Measurements from ENCODE around the gene RAB11FIP2. TPM values are rescaled to one million over a fixed set of nuclear protein-coding genes. Genes with fewer than 3 reads are reported as not detected.
A peak's percentile ranks its signal among the peaks of the same experiment; 100 is the strongest.

Gene RAB11FIP2
- total RNA-seq, 1 donor = 28.5 TPM

DNA sequence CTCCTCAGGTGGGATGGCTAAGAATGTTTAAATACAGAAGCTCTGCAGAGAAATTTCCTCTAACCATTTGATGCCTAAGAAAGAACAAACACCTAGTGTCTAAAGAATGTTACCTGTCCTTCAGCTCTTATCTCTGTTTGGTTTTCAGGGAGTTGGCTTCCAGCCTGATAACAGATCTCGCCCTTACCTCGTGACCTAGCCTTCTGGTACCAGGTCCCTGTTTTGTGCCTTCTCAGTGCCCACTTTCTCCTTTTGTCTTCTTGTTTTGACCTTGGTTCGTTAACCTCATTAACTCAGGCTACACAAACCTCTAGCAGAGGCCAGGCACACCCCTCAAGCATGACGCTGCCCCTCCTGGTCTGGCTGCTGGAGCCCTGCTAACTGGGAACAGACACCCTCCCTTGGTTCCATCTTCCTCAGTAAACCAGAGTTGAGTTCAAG, 16.1 kb upstream of the RAB11FIP2 start:
- TF ChIP-seq, protein P1, sequence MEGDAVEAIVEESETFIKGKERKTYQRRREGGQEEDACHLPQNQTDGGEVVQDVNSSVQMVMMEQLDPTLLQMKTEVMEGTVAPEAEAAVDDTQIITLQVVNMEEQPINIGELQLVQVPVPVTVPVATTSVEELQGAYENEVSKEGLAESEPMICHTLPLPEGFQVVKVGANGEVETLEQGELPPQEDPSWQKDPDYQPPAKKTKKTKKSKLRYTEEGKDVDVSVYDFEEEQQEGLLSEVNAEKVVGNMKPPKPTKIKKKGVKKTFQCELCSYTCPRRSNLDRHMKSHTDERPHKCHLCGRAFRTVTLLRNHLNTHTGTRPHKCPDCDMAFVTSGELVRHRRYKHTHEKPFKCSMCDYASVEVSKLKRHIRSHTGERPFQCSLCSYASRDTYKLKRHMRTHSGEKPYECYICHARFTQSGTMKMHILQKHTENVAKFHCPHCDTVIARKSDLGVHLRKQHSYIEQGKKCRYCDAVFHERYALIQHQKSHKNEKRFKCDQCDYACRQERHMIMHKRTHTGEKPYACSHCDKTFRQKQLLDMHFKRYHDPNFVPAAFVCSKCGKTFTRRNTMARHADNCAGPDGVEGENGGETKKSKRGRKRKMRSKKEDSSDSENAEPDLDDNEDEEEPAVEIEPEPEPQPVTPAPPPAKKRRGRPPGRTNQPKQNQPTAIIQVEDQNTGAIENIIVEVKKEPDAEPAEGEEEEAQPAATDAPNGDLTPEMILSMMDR (IDR thresholded peaks at IDR 0.05; ENCODE audit: insufficient read depth, low read depth, low read length) = no peak
- no peak overlapping the region for H3K4me3 ChIP-seq (ENCODE audit: low read depth, low read length)
- DNase-seq (ENCODE audit: low read depth) = no peak

DNA sequence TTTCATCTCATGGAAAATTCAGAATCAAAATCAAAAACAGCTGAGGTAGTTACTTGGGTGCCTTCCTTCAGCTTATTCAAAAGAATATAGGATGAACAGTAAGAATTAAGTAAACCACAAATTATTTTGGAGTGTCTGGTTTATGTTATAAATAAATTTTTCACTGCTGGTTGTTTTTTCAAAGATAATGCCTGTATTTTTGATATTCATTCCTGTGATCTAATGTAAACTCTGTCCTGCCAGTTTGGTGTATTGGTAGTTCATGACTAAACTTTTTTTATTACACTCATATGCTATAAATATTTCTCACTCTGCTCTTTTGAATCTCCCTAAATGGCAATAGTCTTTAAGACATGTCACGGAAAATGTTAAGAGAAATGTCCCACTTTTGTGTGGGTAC, 11.6 kb upstream of the RAB11FIP2 start:
- DNase-seq (ENCODE audit: low read depth) = no peak
- TF ChIP-seq, protein P1 (IDR thresholded peaks at IDR 0.05; ENCODE audit: insufficient read depth, low read depth, low read length) = no peak
- H3K4me3 ChIP-seq (ENCODE audit: low read depth, low read length) = no peak overlapping the region

DNA sequence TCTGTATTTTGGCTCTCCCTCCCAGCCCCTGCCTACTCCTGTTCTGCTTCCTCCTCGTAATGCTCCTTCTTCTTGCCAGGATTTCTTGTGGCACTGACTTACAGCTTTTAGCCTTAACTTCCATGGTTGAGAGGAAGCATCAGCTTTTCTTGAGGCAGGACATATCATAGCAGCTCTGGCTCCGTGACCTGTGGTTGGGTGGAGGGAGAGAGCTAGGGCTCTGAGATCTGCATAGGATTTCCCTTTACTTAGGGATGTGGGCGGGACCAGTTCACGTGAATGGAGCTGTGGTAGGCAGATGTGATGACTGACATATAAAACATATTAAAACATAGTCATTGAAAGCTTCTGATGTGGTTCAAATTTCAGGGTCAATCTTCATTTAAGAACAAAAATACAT, 10.6 kb upstream of the RAB11FIP2 start:
- TF ChIP-seq, protein P1 (IDR thresholded peaks at IDR 0.05; ENCODE audit: insufficient read depth, low read depth, low read length) = no peak
- DNase-seq (ENCODE audit: low read depth) = no peak
- no peak overlapping the region for H3K4me3 ChIP-seq (ENCODE audit: low read depth, low read length)

DNA sequence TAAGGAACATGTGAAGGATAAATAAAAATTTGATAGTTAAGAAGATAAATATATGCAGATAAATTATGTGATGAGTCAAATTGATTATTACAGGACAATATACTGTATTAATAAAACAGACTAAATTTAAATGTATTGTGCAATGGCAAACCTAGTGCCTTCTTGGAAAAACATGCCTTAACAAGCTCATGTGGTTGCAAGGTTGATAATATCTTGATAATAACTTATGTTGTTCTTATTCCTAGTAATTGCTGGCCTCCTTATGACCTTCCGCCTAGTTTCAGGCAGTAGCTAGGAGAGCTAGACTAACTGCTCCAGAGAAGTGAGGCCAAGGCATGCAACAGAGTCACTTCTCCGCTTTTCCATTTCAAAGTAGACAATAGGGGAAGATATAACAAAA, 7.6 kb upstream of the RAB11FIP2 start:
- no peak for DNase-seq (ENCODE audit: low read depth)
- no peak overlapping the region for H3K4me3 ChIP-seq (ENCODE audit: low read depth, low read length)
- TF ChIP-seq, protein P1 (IDR thresholded peaks at IDR 0.05; ENCODE audit: insufficient read depth, low read depth, low read length) = no peak

DNA sequence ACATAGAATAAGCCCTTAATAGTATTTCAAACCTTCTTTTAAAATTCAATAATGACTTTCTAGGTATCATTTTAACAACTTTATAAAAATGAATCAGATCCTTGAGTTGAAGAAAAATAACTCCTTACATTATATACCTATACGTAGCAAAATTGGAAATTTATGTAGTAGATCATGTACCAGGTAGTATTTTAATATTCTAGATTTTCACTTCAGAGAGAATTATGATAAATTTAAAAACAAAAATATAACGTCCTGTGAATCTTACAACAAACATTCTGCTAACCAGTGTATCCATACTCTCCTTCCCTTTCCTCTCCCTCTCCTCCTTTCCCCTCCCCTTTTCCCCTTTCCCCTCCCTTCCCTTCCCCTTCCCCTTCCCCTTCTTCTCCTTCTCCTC, 6.1 kb upstream of the RAB11FIP2 start:
- TF ChIP-seq, protein P1 (IDR thresholded peaks at IDR 0.05; ENCODE audit: insufficient read depth, low read depth, low read length) = no peak
- H3K4me3 ChIP-seq (ENCODE audit: low read depth, low read length) = no peak overlapping the region
- no peak for DNase-seq (ENCODE audit: low read depth)

DNA sequence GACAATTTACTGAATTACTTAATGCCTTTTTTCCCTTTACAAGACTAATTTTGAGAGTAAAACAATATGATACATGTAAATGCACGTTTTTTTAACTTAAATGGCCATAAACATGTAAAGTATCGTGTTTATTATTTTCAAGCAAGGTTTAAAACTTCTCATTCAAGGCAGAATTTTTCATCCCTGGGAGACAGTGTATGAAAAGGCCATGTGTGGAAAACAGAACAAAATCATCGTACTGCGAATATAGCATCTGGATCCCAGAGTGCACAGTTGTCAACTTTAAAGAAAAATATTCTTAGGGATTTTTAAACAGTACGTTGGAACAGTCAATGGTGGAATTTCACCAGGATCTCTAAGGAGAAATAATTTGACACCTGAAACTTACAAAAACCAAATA, 1.1 kb upstream of the RAB11FIP2 start:
- no peak overlapping the region for H3K4me3 ChIP-seq (ENCODE audit: low read depth, low read length)
- TF ChIP-seq, protein P1 (IDR thresholded peaks at IDR 0.05; ENCODE audit: insufficient read depth, low read depth, low read length) = no peak
- no peak for DNase-seq (ENCODE audit: low read depth)

DNA sequence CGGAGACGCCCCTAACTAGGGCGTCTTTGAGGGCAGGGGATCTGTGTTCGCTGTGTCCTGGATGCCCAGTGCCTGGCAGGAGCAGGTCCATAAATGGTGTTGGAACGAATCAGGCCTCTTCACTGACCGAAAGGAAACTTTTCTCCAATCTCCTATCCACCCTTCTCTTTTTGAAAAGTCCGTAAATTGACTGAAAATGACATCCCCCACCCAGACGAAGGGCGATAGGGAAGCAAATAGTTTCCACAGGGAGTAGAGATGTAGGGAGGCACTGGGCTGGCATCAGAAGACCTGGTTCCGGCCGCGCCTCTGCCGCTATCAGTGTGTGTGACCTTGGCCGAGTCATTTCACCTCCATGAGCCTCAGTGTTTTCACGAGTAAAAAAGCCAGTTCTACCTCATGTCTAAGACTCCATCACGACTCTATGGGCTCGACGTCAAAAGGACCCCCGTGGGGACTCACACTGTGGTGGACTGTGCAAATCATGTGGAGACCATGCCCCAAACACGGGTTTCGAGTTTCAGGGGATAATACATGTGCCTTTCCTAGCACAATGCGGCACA, 497 bp upstream of the RAB11FIP2 start:
- DNase-seq (ENCODE audit: low read depth) = no peak
- peak overlapping the region; percentile 76 for H3K4me3 ChIP-seq (ENCODE audit: low read depth, low read length)
- TF ChIP-seq, protein P1 (IDR thresholded peaks at IDR 0.05; ENCODE audit: insufficient read depth, low read depth, low read length) = no peak

All from fibroblast of villous mesenchyme (primary cell).